DOHH2 (cell line): ENCODE measurements around the gene EIF2B1.

Experiments used
- H3F3A ChIP-seq: fragments of 200-600 bp; sonication (generic), shearing (Covaris generic); 2 replicates; pipeline ENCODE4 v1.6.0; 2016; ENCODE audit warnings: antibody characterized with exemption, mild to moderate bottlenecking; ENCODE audit not compliant: control insufficient read depth, insufficient read depth
- H3K27ac ChIP-seq: fragments of 200-600 bp; sonication (generic); 2 replicates; pipeline ENCODE4 v1.5.1; 2014; ENCODE audit warnings: low read depth, mild to moderate bottlenecking, low read length, moderate library complexity
- H3K27me3 ChIP-seq: fragments of 200-600 bp; sonication (generic); 2 replicates; pipeline ENCODE4 v1.6.1; 2014; ENCODE audit warnings: mild to moderate bottlenecking, low read length, mixed read lengths; ENCODE audit not compliant: control insufficient read depth
- H3K36me3 ChIP-seq: fragments of 200-600 bp; sonication (generic); 2 replicates; pipeline ENCODE4 v1.6.1; 2014; ENCODE audit warnings: mild to moderate bottlenecking, low read length, moderate library complexity, mixed read lengths; ENCODE audit not compliant: control insufficient read depth
- H3K4me1 ChIP-seq: fragments of 200-600 bp; sonication (generic); 2 replicates; pipeline ENCODE4 v1.6.1; 2014; ENCODE audit warnings: mild to moderate bottlenecking, low read length, mixed read lengths; ENCODE audit not compliant: control insufficient read depth
- H3K4me2 ChIP-seq: fragments of 200-600 bp; sonication (generic); 2 replicates; pipeline ENCODE4 v1.6.0; 2014; ENCODE audit warnings: mild to moderate bottlenecking, low read length, moderate library complexity
- H3K4me3 ChIP-seq: fragments of 200-600 bp; sonication (generic); 2 replicates; pipeline ENCODE4 v1.5.1; 2014; ENCODE audit warnings: mild to moderate bottlenecking, low read length, mixed read lengths
- H3K79me2 ChIP-seq: fragments of 200-600 bp; sonication (generic); 2 replicates; pipeline ENCODE4 v1.6.1; 2014; ENCODE audit warnings: mild to moderate bottlenecking, low read length, mixed read lengths; ENCODE audit not compliant: control insufficient read depth
- H3K9me2 ChIP-seq: fragments of 200-600 bp; sonication (generic); replicated peaks from 2 replicates; pipeline ENCODE4 v1.6.1; 2014; ENCODE audit warnings: mild to moderate bottlenecking, low read length, mixed read lengths; ENCODE audit not compliant: control insufficient read depth
- H3K9me3 ChIP-seq: fragments of 200-600 bp; sonication (generic); 2 replicates; pipeline ENCODE4 v1.6.1; 2014; ENCODE audit warnings: antibody characterized with exemption, low read length, mixed read lengths; ENCODE audit not compliant: control insufficient read depth, insufficient read depth
- H4K20me1 ChIP-seq: fragments of 200-600 bp; sonication (generic); 2 replicates; pipeline ENCODE4 v1.6.0; 2014; ENCODE audit warnings: low read depth, mild to moderate bottlenecking, antibody characterized with exemption, low read length, moderate library complexity; ENCODE audit not compliant: control insufficient read depth, insufficient read depth
- EZH2phosphoT487 ChIP-seq: fragments of 200-600 bp; sonication (generic); IDR thresholded peaks from 2 replicates; pipeline ENCODE4 v1.6.1; 2017; ENCODE audit warnings: borderline replicate concordance, mild to moderate bottlenecking, antibody characterized with exemption, low read length, moderate library complexity, mixed read lengths
- TF ChIP-seq, protein P1 (sequence below): fragments of 200-600 bp; sonication (generic); IDR thresholded peaks from one replicate; pipeline ENCODE4 v1.5.1; 2014; ENCODE audit warnings: antibody characterized with exemption, mild to moderate bottlenecking, low read depth, low read length; ENCODE audit not compliant: poor library complexity, severe bottlenecking

The EIF2B1 gene

DNA sequence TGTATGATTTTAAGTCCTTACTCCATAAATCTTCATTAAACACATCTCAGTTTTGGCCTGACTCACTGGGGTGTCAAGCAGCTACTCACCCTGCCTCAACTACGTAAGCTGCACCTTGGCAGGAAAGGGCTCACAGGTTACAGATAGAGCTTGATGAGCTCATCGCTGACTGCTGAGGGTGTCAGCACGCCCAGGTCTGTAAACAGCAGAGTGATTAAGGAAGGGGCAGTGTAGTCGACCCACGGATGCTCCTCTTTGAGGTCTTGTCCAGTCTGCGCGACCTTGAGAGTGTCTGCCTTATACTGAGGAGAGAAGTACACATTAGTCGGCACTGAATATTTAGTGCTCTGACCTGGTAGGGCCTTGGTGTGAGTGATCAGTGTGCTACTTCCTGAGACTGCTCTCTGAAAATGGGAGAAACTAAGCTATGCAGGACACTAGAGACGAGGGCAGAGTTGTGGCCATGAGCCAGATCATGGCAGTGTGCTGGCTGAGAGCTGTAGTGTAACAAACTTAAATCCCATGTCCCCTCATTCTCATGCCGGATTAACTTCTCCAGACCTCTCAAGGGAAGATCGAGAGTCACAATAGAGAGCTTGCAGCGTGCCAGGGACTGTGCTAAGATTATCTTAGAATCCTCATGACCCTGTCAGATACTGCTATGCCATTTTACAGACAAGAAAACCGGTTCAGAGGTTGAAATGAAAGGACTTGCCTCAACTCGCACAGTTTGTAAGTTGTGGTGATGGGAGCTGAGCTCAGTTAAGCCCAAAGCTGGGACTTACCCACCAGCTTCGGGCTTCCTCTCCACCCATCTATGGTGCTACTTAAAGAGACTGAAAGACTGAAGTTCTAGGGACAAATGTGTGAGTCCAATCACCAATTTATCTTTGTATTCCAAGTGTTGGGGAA, 11.6 kb downstream of the EIF2B1 start:
- H3K79me2 ChIP-seq = peaks cover 3% of the 10 kb centered on the region
- no peak overlapping the region for H3K4me3 ChIP-seq
- no peaks in the 10 kb centered on the region for H3K27me3 ChIP-seq
- no peak overlapping the region for H3K27ac ChIP-seq
- H3K9me2 ChIP-seq = no peaks in the 10 kb centered on the region
- TF ChIP-seq EZH2phosphoT487 = no peak
- TF ChIP-seq, protein P1, sequence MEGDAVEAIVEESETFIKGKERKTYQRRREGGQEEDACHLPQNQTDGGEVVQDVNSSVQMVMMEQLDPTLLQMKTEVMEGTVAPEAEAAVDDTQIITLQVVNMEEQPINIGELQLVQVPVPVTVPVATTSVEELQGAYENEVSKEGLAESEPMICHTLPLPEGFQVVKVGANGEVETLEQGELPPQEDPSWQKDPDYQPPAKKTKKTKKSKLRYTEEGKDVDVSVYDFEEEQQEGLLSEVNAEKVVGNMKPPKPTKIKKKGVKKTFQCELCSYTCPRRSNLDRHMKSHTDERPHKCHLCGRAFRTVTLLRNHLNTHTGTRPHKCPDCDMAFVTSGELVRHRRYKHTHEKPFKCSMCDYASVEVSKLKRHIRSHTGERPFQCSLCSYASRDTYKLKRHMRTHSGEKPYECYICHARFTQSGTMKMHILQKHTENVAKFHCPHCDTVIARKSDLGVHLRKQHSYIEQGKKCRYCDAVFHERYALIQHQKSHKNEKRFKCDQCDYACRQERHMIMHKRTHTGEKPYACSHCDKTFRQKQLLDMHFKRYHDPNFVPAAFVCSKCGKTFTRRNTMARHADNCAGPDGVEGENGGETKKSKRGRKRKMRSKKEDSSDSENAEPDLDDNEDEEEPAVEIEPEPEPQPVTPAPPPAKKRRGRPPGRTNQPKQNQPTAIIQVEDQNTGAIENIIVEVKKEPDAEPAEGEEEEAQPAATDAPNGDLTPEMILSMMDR = no peak
- H3K36me3 ChIP-seq = peaks cover 90% of the 10 kb centered on the region
- H3K4me1 ChIP-seq = no peaks in the 10 kb centered on the region
- peaks cover 46% of the 10 kb centered on the region for H3F3A ChIP-seq
- peaks cover 5% of the 10 kb centered on the region; the same call in 1 of the 2 replicates for H4K20me1 ChIP-seq
- no peaks in the 10 kb centered on the region for H3K9me3 ChIP-seq
- H3K4me2 ChIP-seq = no peak overlapping the region

DNA sequence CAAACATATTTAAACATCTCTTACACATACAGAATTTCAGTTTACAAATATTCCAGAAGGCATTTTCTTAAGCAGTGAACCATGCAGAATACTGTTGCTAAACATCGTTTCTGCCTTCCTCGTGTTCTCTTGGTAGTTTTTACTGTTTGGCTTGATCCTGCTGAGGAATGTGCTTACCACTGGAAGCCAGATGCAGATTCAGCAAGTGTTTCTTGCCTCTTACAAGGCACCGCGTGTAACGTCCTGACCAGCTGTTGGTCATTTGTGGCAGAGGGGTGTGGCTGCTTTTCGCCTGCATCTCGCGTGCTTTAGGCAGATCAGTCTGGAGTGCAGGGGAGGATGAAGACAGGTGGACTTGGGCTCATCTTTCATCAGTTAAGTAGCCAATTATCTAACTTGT, 12.4 kb downstream of the EIF2B1 start:
- no peak overlapping the region for H3K27ac ChIP-seq
- H3K27me3 ChIP-seq = no peaks in the 10 kb centered on the region
- H3K4me3 ChIP-seq = no peak overlapping the region
- H4K20me1 ChIP-seq = peaks cover 5% of the 10 kb centered on the region; the same call in 1 of the 2 replicates
- no peaks in the 10 kb centered on the region for H3K9me2 ChIP-seq
- no peak for TF ChIP-seq EZH2phosphoT487
- TF ChIP-seq, protein P1 = no peak
- H3K4me1 ChIP-seq = no peaks in the 10 kb centered on the region
- H3F3A ChIP-seq = peaks cover 51% of the 10 kb centered on the region
- no peaks in the 10 kb centered on the region for H3K9me3 ChIP-seq
- peaks cover 90% of the 10 kb centered on the region for H3K36me3 ChIP-seq
- H3K79me2 ChIP-seq = peaks cover 3% of the 10 kb centered on the region
- no peak overlapping the region for H3K4me2 ChIP-seq

DNA sequence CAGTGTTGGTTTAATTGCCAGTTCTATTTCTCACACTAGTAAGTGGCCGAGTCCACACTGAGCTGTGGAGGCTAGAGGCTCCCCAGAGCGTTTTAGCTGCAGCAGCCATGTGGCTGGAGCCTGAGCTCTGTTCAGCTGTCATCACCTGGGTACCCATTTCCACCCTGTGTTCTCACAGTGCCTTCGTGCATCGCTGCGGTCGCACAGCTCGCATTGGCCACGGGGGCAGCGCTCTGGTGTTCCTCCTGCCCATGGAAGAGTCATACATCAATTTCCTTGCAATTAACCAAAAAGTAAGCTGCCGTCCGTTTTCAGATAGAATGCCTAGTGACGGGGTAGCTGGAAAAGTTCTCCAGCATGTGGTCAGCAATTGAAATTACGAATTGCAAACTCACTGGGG, 15.9 kb downstream of the EIF2B1 start:
- Histone ChIP-seq H3K4me2 (no peak overlapping the region), H3K4me3 (no peak overlapping the region), H3K27me3 (no peaks in the 10 kb centered on the region), H3K9me2 (no peaks in the 10 kb centered on the region), H3K36me3 (peaks cover 95% of the 10 kb centered on the region), H3K4me1 (no peaks in the 10 kb centered on the region), H3K79me2 (peaks cover 5% of the 10 kb centered on the region), H3K27ac (no peak overlapping the region), H3F3A (peaks cover 52% of the 10 kb centered on the region), H3K9me3 (no peaks in the 10 kb centered on the region), H4K20me1 (peaks cover 5% of the 10 kb centered on the region; the same call in 1 of the 2 replicates)
- no peak for TF ChIP-seq EZH2phosphoT487
- TF ChIP-seq, protein P1 = no peak
